Lower lobe of right lung (tissue), 2 donors: Measurements from ENCODE around the gene SEBOX. TPM values are rescaled to one million over a fixed set of nuclear protein-coding genes. Genes with fewer than 3 reads are reported as not detected.

Experiments
- ATAC-seq, 2 donors: fragments of 200-7000 bp; cut with Tn5 transposase; one replicate each; pipeline ENCODE4 v1.9.1; 2020 to 2022; ENCODE audit warnings: mild to moderate bottlenecking in 2 of 2, moderate library complexity in 2 of 2
- DNase-seq: peaks from one replicate; pipeline ENCODE4 v3.0.0-alpha.2; 2020
- H3K27ac ChIP-seq: fragments of 200-600 bp; one replicate; pipeline ENCODE4 v1.8.0; 2022
- H3K27me3 ChIP-seq: fragments of 200-600 bp; one replicate; pipeline ENCODE4 v1.8.0; 2022; ENCODE audit warnings: low read depth
- H3K36me3 ChIP-seq: fragments of 200-600 bp; one replicate; pipeline ENCODE4 v1.8.0; 2022; ENCODE audit warnings: mild to moderate bottlenecking
- H3K4me1 ChIP-seq: fragments of 200-600 bp; one replicate; pipeline ENCODE4 v1.8.0; 2022
- H3K4me3 ChIP-seq: fragments of 200-600 bp; one replicate; pipeline ENCODE4 v1.8.0; 2022; ENCODE audit warnings: mild to moderate bottlenecking
- H3K9me3 ChIP-seq: fragments of 200-600 bp; one replicate; pipeline ENCODE4 v1.8.0; 2022
- intact Hi-C: fragments of 100-400 bp; cut with DNase I; formaldehyde crosslinking; loops from one replicate; pipeline ENCODE4 v1.11.0; 2022
- total RNA-seq: library from RNA; stranded (reverse); fragmentation: NEBNext Ultra II Directional; extraction: Animal tissue kit (Norgen Biotek cat#: 25700); gene quantifications from one replicate; pipeline ENCODE4 v1.2.1, GENCODE V29; 2021
- TF ChIP-seq, protein P1 (sequence below): fragments of 200-600 bp; IDR thresholded peaks from one replicate; pipeline ENCODE4 v1.8.0; 2022; ENCODE audit warnings: antibody characterized with exemption, mild to moderate bottlenecking
- donor health status: DM: no; HTN: yes; CAD: no; lungs with severe emphysema.

The SEBOX gene
- total RNA-seq, 1 donor from 2014 or later = not detected

DNA sequence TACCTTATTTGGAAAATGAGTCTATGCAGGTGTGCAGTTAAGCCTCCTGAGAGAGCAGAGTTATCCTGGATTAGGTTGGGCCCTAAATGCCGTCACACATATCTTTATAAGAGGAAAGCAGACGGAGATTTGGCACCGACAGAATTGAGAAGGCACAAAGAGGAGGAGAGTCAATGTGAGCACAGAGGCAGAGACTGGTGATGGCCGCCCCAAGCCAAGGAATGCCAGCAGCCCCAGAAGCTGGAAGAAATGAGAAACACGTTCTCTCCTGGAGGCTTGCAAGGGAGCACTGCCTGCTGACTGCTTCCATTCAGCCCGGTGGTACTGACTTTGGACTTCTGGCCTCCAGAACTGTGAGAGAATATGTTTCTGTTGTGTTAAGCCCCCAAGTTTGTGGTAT is 37.8 kb upstream of the SEBOX start:
- DNase-seq (no peak), ATAC-seq (no peak)
- Histone ChIP-seq H3K27me3 (no peaks in the 10 kb centered on the region), H3K36me3 (peaks cover 50% of the 10 kb centered on the region), H3K4me1 (peaks cover 36% of the 10 kb centered on the region), H3K27ac (no peak overlapping the region), H3K9me3 (no peaks in the 10 kb centered on the region), H3K4me3 (no peak overlapping the region)
- intact Hi-C loops = no loop called here
- TF ChIP-seq, protein P1, sequence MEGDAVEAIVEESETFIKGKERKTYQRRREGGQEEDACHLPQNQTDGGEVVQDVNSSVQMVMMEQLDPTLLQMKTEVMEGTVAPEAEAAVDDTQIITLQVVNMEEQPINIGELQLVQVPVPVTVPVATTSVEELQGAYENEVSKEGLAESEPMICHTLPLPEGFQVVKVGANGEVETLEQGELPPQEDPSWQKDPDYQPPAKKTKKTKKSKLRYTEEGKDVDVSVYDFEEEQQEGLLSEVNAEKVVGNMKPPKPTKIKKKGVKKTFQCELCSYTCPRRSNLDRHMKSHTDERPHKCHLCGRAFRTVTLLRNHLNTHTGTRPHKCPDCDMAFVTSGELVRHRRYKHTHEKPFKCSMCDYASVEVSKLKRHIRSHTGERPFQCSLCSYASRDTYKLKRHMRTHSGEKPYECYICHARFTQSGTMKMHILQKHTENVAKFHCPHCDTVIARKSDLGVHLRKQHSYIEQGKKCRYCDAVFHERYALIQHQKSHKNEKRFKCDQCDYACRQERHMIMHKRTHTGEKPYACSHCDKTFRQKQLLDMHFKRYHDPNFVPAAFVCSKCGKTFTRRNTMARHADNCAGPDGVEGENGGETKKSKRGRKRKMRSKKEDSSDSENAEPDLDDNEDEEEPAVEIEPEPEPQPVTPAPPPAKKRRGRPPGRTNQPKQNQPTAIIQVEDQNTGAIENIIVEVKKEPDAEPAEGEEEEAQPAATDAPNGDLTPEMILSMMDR = no peak

DNA sequence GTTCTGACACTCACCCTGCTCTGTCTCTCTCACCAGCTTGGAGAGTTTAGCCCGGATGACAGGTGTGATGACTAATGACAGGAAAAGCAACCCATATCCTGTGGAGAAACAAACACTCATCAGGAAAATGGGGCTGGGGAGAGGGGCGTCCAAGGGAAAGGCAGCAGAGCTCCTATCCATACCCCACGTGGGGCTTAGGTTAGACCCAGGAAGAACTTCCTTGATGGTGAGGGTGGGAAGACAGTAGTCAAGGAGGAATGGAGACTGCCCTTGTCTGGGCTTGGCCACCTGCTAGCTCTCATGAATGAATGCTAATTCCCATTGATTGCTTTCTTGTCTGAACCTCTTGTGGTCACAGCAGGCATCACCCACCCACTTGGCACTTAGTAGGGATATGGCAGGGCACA is 37.2 kb upstream of the SEBOX start:
- TF ChIP-seq, protein P1 = no peak
- DNase-seq = no peak
- Histone ChIP-seq H3K36me3 (peaks cover 56% of the 10 kb centered on the region), H3K9me3 (no peaks in the 10 kb centered on the region), H3K4me3 (no peak overlapping the region), H3K4me1 (peaks cover 36% of the 10 kb centered on the region), H3K27ac (no peak overlapping the region), H3K27me3 (no peaks in the 10 kb centered on the region)
- ATAC-seq = no peak
- intact Hi-C loops = no loop called here

DNA sequence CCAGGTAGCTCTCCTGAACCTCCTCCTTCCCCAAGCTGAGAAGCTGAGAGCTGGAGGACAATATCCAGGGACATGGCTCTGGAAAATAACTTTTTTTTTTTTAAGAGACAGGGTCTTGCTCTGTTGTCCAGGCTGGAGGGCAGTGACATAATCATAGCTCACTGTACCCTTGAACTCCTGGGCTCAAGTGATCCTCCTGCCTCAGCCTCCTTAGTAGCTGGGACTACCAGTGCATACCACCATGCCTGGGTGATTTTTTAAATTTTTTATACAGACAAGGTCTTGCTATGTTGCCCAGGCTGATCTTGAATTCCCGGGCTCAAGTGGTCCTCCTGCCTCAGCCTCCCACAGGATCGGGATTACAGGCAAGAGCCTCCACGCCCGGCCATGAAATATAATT is 34.8 kb upstream of the SEBOX start:
- H3K4me1 ChIP-seq = peaks cover 19% of the 10 kb centered on the region
- DNase-seq (no peak), ATAC-seq (no peak)
- intact Hi-C loops = no loop called here
- no peaks in the 10 kb centered on the region for H3K27me3 ChIP-seq
- no peak overlapping the region for H3K27ac ChIP-seq
- H3K36me3 ChIP-seq = peaks cover 80% of the 10 kb centered on the region
- no peaks in the 10 kb centered on the region for H3K9me3 ChIP-seq
- TF ChIP-seq, protein P1 = no peak
- H3K4me3 ChIP-seq = no peak overlapping the region

DNA sequence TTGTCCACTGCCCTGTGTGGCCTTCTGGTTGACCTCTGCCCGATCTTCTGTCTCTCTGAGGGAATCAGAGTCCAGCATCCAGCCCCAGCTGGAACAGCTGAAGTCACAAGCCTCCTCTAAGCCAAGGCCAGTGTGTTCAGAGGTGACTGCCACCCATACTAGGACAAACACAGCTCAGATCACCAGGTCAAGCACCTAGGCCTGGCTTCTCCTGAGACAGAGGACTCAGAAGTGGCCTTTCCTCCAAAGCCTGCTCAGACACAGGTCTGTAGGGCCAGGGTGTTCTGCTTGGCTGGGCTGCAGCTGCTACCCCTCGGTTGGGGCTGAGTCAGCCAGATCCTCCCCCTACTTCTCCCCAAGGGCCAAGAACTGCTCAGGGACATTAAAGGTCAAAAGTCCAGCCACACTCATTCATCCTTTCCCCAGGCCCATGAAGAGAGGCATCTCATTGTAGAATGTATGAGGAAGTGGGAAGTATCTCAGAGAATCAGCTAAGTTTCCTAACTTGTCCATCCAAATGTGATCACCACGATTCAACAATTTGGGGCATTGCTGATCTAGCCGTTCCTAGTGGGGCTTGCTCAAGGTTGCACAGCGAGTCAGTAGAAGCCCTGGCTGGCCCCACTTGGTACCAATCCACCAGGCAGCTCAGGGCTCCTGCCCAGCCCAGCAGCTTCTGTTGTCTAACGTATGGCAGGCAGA is 33.4 kb upstream of the SEBOX start:
- no peak overlapping the region for H3K4me3 ChIP-seq
- H3K4me1 ChIP-seq = peaks cover 5% of the 10 kb centered on the region
- H3K9me3 ChIP-seq = no peaks in the 10 kb centered on the region
- H3K27ac ChIP-seq = no peak overlapping the region
- intact Hi-C loops = no loop called here
- H3K36me3 ChIP-seq = peaks cover 92% of the 10 kb centered on the region
- H3K27me3 ChIP-seq = no peaks in the 10 kb centered on the region
- no peak for DNase-seq
- no peak for ATAC-seq
- TF ChIP-seq, protein P1 = no peak

DNA sequence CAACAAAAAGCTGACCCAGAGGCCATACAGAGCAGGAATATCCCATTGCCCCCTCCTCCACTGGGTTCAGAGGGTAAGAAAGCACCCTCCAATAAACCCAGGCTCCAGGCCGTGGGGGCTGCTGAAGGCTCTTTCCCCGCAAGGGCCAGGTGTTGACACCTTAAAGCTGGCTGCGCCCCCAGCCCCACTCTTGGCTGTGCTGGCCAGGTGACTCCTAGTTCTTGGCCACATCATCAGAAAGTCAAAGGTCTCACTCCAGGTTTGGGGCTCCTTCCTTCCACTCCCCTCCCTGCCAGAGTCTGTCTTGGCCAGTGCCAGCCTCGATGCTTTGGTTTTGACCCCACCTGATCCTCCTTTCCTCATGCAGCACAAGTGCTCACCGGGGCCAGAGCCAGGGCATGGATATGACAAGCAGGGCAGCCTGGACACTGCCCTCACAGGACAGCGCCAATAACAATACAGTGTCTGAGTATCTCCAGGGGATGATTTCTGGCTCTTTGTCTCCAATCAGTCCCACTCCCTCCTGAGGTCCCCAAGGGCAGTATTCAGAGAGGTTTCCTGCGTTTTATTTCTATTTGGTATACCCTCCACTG is 32.8 kb upstream of the SEBOX start:
- TF ChIP-seq, protein P1 = no peak
- DNase-seq = no peak
- H3K4me3 ChIP-seq = no peak overlapping the region
- H3K9me3 ChIP-seq = no peaks in the 10 kb centered on the region
- ATAC-seq = no peak
- H3K27ac ChIP-seq = no peak overlapping the region
- peaks cover 3% of the 10 kb centered on the region for H3K4me1 ChIP-seq
- no peaks in the 10 kb centered on the region for H3K27me3 ChIP-seq
- intact Hi-C loops = no loop called here
- H3K36me3 ChIP-seq = peaks cover 94% of the 10 kb centered on the region
